Esophagus (tissue), 2 donors: ENCODE results near the gene MAP1B. TPM values are rescaled to one million over a fixed set of nuclear protein-coding genes. Genes with fewer than 3 reads are reported as not detected.

Source experiments
- H3K27ac ChIP-seq, 2 donors: one replicate each; pipeline ENCODE4 v1.5.1; 2013; ENCODE audit warnings: low read depth in 2 of 2, mild to moderate bottlenecking in 2 of 2, inconsistent platforms in 1 of 2, low read length in 1 of 2, moderate library complexity in 1 of 2
- H3K27me3 ChIP-seq, 2 donors: one replicate each; pipeline ENCODE4 v1.6.1; 2013; ENCODE audit warnings: low read length in 2 of 2, control low read depth in 1 of 2, mild to moderate bottlenecking in 1 of 2; ENCODE audit not compliant: insufficient read depth in 2 of 2, control insufficient read depth in 1 of 2
- H3K36me3 ChIP-seq, 2 donors: one replicate each; pipeline ENCODE4 v1.6.1; 2013; ENCODE audit warnings: low read length in 1 of 2; ENCODE audit not compliant: control insufficient read depth in 2 of 2, insufficient read depth in 2 of 2
- H3K4me1 ChIP-seq, 2 donors: one replicate each; pipeline ENCODE4 v1.6.1; 2013; ENCODE audit warnings: low read length in 1 of 2; ENCODE audit not compliant: control insufficient read depth in 2 of 2, insufficient read depth in 2 of 2
- H3K4me3 ChIP-seq, 2 donors: one replicate each; pipeline ENCODE4 v1.5.1; 2013; ENCODE audit warnings: low read length in 2 of 2, mild to moderate bottlenecking in 2 of 2, low read depth in 1 of 2, moderate library complexity in 1 of 2
- H3K9me3 ChIP-seq, 2 donors: one replicate each; pipeline ENCODE4 v1.6.1; 2013; ENCODE audit warnings: mild to moderate bottlenecking in 2 of 2, low read depth in 1 of 2, low read length in 1 of 2, moderate library complexity in 1 of 2; ENCODE audit not compliant: control insufficient read depth in 2 of 2, insufficient read depth in 1 of 2
- WGBS, 2 donors: extraction: QIAGEN DNeasy Blood & Tissue Kit; methylation state at CpG; one replicate each; pipeline ENCODE4 v1.1.7; 2013; 5-methylcytosine and 5-hydroxymethylcytosine counted together
- polyA plus RNA-seq, 2 donors: library from polyadenylated mRNA; stranded (reverse); fragments of 200-250 nt; gene quantifications; one replicate each; pipeline ENCODE4 v1.2.3, GENCODE V29; 2013
- donor health status: healthy with polysubstance abuse.
- donor health status: Bipolar disorder and iron deficiency.

Gene MAP1B
- polyA plus RNA-seq, 2 donors: 1.8 to 2.5 TPM

GRCh38 chr5:72152545-72152944 is 45.3 kb downstream of the MAP1B start:
- H3K27ac ChIP-seq: peak overlapping the region in 1 of 2 donors; percentile 36
- peaks cover 0 to 2% of the 10 kb centered on the region in 2 donors for H3K9me3 ChIP-seq
- H3K4me3 ChIP-seq: no peak overlapping the region
- no peaks in the 10 kb centered on the region for H3K36me3 ChIP-seq
- H3K27me3 ChIP-seq: no peaks in the 10 kb centered on the region
- H3K4me1 ChIP-seq: peaks cover 0 to 4% of the 10 kb centered on the region in 2 donors
- 82 to 93% methylated on average over 8 of the region's 8 CpGs for WGBS, 2 donors

- H3K36me3 ChIP-seq: no peaks in the 10 kb centered on the region
- H3K4me3 ChIP-seq: no peak overlapping the region
- no peaks in the 10 kb centered on the region for H3K27me3 ChIP-seq
- H3K27ac ChIP-seq: no peak overlapping the region
- WGBS, 2 donors: 74 to 84% methylated on average over 4 of the region's 4 CpGs
- H3K4me1 ChIP-seq: peaks cover 0 to 4% of the 10 kb centered on the region in 2 donors
- H3K9me3 ChIP-seq: peaks cover 0 to under 1% of the 10 kb centered on the region in 2 donors
Observed at GRCh38 chr5:72153551-72153950, 46.3 kb downstream of the MAP1B start.

GRCh38 chr5:72154076-72154756 is 46.9 kb downstream of the MAP1B start:
- H3K4me1 ChIP-seq: peaks cover 0 to 4% of the 10 kb centered on the region in 2 donors
- peak overlapping the region in 1 of 2 donors; percentile 33 for H3K27ac ChIP-seq

DNA sequence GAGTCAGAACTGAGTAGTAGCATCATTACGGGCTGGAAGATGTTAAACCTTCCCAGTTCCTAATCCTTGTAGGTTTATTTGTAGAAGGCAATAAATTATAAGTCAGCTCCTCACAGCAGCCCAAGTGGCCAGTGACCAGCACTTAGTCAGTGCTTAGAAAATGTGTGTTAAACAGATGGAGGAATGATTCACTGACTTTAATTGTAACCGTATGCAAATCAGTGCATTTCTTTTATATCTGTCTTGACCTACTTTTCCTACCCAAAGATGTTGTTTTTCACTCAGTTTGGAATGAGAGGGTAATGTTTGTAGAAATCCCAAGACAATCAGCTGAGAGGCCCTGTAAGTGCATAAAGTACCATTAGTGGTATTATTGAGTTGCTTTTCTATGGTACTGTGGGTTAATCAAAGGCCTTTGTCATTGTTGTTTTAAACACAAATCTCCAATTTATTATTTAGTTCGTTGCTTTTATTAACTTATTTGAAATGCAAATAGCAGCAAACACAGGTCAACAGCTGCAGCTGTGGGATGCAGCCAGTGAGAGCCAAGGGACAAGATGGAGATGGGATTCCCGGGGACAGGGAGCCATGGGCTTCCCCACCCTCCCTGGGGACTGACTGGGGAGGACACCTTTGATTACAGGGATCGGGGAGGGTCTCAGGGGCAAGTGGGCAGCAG is 49.8 kb downstream of the MAP1B start:
- no peaks in the 10 kb centered on the region for H3K36me3 ChIP-seq
- WGBS, 2 donors: 58 to 69% methylated on average over 5 of the region's 5 CpGs
- peak overlapping the region in 1 of 2 donors; percentile 26 for H3K27ac ChIP-seq
- H3K27me3 ChIP-seq: no peaks in the 10 kb centered on the region
- H3K4me1 ChIP-seq: peaks cover 0 to 6% of the 10 kb centered on the region in 2 donors
- no peaks in the 10 kb centered on the region for H3K9me3 ChIP-seq
- H3K4me3 ChIP-seq: no peak overlapping the region

More at GRCh38 chr5:72154076-72154756, 46.9 kb downstream of the MAP1B start:
- no peaks in the 10 kb centered on the region for H3K27me3 ChIP-seq
- H3K4me3 ChIP-seq: no peak overlapping the region
- 71 to 80% methylated on average over 5 of the region's 5 CpGs for WGBS, 2 donors
- no peaks in the 10 kb centered on the region for H3K36me3 ChIP-seq
- H3K9me3 ChIP-seq: no peaks in the 10 kb centered on the region

DNA sequence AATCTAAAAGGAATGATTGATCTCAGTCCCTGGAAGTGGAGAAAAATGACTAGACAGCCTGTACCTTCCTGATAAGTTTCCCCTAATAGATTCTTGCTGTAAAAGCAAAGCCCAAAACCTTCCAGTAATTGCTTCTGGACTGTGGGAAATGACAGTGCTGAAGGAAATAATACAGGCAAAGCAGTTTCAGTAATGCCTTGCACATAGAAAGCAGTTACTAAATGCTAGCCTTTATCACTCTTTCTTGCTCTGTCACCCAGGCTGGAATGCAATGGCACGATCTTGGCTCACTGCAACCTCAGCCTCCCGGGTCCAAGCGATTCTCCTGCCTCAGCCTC is 50.3 kb downstream of the MAP1B start:
- peak overlapping the region in 1 of 2 donors; percentile 26 for H3K27ac ChIP-seq
- no peaks in the 10 kb centered on the region for H3K27me3 ChIP-seq
- H3K4me1 ChIP-seq: peaks cover 0 to 6% of the 10 kb centered on the region in 2 donors
- no peak overlapping the region for H3K4me3 ChIP-seq
- WGBS, 2 donors: 87 to 97% methylated on average over 3 of the region's 3 CpGs
- no peaks in the 10 kb centered on the region for H3K36me3 ChIP-seq
- H3K9me3 ChIP-seq: no peaks in the 10 kb centered on the region

DNA sequence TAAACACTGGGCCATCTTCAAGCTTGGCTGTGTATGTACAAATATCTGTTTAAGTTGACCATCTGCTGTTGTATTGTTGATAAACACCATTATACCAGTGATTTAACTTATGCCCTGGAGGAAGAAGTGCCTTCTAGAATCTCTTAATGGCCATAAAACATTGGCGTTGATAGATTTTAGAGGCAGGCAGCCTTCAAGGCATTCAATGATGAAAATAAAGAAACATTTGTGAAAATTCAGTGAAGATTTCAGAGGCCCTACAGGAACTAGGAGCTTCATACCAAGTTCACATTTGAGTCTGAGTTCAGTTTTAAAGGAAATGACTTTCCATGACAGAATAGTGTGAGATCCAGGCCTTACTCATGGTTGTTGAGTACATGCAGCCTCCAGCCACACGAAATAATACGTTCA is 52.2 kb downstream of the MAP1B start:
- WGBS, 2 donors: 89% methylated on average over 3 of the region's 3 CpGs
- H3K4me1 ChIP-seq: peaks cover 0 to 6% of the 10 kb centered on the region in 2 donors
- H3K9me3 ChIP-seq: no peaks in the 10 kb centered on the region
- H3K27me3 ChIP-seq: no peaks in the 10 kb centered on the region
- no peak overlapping the region for H3K4me3 ChIP-seq
- no peaks in the 10 kb centered on the region for H3K36me3 ChIP-seq
- H3K27ac ChIP-seq: no peak overlapping the region

GRCh38 chr5:72160329-72160728 is 53.1 kb downstream of the MAP1B start:
- H3K4me3 ChIP-seq: no peak overlapping the region
- WGBS, 2 donors: 68 to 90% methylated on average over 1 of the region's 1 CpG
- H3K4me1 ChIP-seq: peaks cover 0 to 6% of the 10 kb centered on the region in 2 donors
- H3K9me3 ChIP-seq: no peaks in the 10 kb centered on the region
- no peaks in the 10 kb centered on the region for H3K36me3 ChIP-seq
- no peak overlapping the region for H3K27ac ChIP-seq
- H3K27me3 ChIP-seq: no peaks in the 10 kb centered on the region

DNA sequence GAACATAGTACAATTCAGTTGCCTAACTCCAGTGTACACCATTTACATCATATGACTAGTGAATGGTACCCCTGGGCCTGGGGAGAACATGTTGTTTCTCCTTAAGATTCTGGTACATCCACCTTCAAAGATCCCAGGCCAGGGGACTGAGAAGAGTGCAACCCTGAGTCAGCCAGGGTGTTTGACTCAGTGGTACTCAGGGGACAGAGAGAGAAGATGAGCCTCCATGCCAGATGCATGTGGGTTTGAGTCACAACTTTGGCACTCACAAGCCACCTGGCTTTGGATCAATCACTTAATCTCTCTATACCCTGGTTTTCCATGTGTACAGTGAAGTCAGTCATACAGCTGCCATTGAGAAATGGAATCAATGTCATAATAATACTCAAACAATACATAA is 53.7 kb downstream of the MAP1B start:
- Histone ChIP-seq H3K27me3 (no peaks in the 10 kb centered on the region), H3K27ac (no peak overlapping the region), H3K4me3 (no peak overlapping the region), H3K36me3 (no peaks in the 10 kb centered on the region), H3K4me1 (peaks cover 0 to 6% of the 10 kb centered on the region in 2 donors), H3K9me3 (no peaks in the 10 kb centered on the region)

GRCh38 chr5:72161951-72162350 is 54.7 kb downstream of the MAP1B start:
- 91 to 92% methylated on average over 3 to 4 of the region's 4 CpGs for WGBS, 2 donors
- Histone ChIP-seq H3K27ac (no peak overlapping the region), H3K9me3 (no peaks in the 10 kb centered on the region), H3K36me3 (no peaks in the 10 kb centered on the region), H3K4me3 (no peak overlapping the region), H3K27me3 (no peaks in the 10 kb centered on the region), H3K4me1 (peaks cover 0 to 5% of the 10 kb centered on the region in 2 donors)
